HEK293T (cell line): ENCODE data around the gene PPP2R5E.

Experiments
- BHLHE40 ChIP-seq: fragments of 450-650 bp; IDR thresholded peaks from 2 replicates; pipeline ENCODE4 v1.6.1; 2016; ENCODE audit warnings: mild to moderate bottlenecking, moderate library complexity, borderline replicate concordance
- CTBP1 ChIP-seq: fragments of 450-650 bp; IDR thresholded peaks from 2 replicates; pipeline ENCODE4 v1.6.1; 2016; ENCODE audit warnings: borderline replicate concordance
- ELF4 ChIP-seq: fragments of 450-650 bp; IDR thresholded peaks from 2 replicates; pipeline ENCODE4 v1.6.1; 2017; ENCODE audit warnings: antibody characterized with exemption
- FOXA1 ChIP-seq: fragments of 450-650 bp; IDR thresholded peaks from 2 replicates; pipeline ENCODE4 v1.6.1; 2016; ENCODE audit warnings: mild to moderate bottlenecking
- FOXK2 ChIP-seq: fragments of 450-650 bp; IDR thresholded peaks from 2 replicates; pipeline ENCODE4 v1.6.1; 2016; ENCODE audit warnings: mild to moderate bottlenecking
- FOXM1 ChIP-seq: fragments of 450-650 bp; IDR thresholded peaks from 2 replicates; pipeline ENCODE4 v1.6.1; 2017; ENCODE audit warnings: mild to moderate bottlenecking, borderline replicate concordance
- LEF1 ChIP-seq: fragments of 450-650 bp; IDR thresholded peaks from 2 replicates; pipeline ENCODE4 v1.6.1; 2017; ENCODE audit warnings: mild to moderate bottlenecking, borderline replicate concordance
- PKNOX1 ChIP-seq: fragments of 450-650 bp; IDR thresholded peaks from 2 replicates; pipeline ENCODE4 v1.6.1; 2016
- SP1 ChIP-seq: fragments of 450-650 bp; IDR thresholded peaks from 2 replicates; pipeline ENCODE4 v1.6.1; 2017
- SUZ12 ChIP-seq: fragments of 450-650 bp; IDR thresholded peaks from 2 replicates; pipeline ENCODE4 v1.6.1; 2016; ENCODE audit warnings: mild to moderate bottlenecking
- TARDBP ChIP-seq: fragments of 450-650 bp; IDR thresholded peaks from 2 replicates; pipeline ENCODE4 v1.6.1; 2016
- ZNF384 ChIP-seq: fragments of 450-650 bp; IDR thresholded peaks from 2 replicates; pipeline ENCODE4 v1.6.1; 2016

- TF ChIP-seq CTBP1 (no peak), PKNOX1 (no peak), TARDBP (no peak), ZNF384 (no peak), LEF1 (no peak), BHLHE40 (no peak), SP1 (no peak), SUZ12 (no peak), FOXK2 (no peak), FOXA1 (no peak), ELF4 (no peak), FOXM1 (no peak)
These were observed 216.3 kb downstream of the PPP2R5E start for GRCh38 chr14:63326840-63327239.
